GF-D8 (cell line): Measurements from ENCODE around the gene NT5DC2.

ENCODE experiments used
- DNase-seq: peaks from one replicate; lab custom pipeline; 2025; lab: John Stamatoyannopoulos, UW

Gene NT5DC2

GRCh38 chr3:52487788-52488691, 45.6 kb downstream of the NT5DC2 start:
- no peak for DNase-seq

GRCh38 chr3:52487050-52487787, 46.4 kb downstream of the NT5DC2 start:
- no peak for DNase-seq

- DNase-seq: no peak
Observed at GRCh38 chr3:52484680-52485461, 48.8 kb downstream of the NT5DC2 start.

- no peak for DNase-seq
Observed at GRCh38 chr3:52483577-52484381, 49.9 kb downstream of the NT5DC2 start.

- no peak for DNase-seq
Observed at GRCh38 chr3:52483081-52483480, 50.6 kb downstream of the NT5DC2 start.

- DNase-seq: no peak
Observed at GRCh38 chr3:52481819-52482521, 51.7 kb downstream of the NT5DC2 start.

GRCh38 chr3:52480768-52481715, 52.6 kb downstream of the NT5DC2 start:
- DNase-seq: no peak

- no peak for DNase-seq
Observed at GRCh38 chr3:52479877-52480575, 53.6 kb downstream of the NT5DC2 start.

GRCh38 chr3:52479037-52479876, 54.4 kb downstream of the NT5DC2 start:
- DNase-seq: no peak

GRCh38 chr3:52477796-52478095, 55.9 kb downstream of the NT5DC2 start:
- DNase-seq: no peak

- DNase-seq: no peak
Observed at GRCh38 chr3:52477076-52477795, 56.4 kb downstream of the NT5DC2 start.
